Lower leg skin (tissue), 4 donors: ENCODE data around the gene PLD2. TPM values are rescaled to one million over a fixed set of nuclear protein-coding genes. Genes with fewer than 3 reads are reported as not detected.
A peak's percentile ranks its signal among the peaks of the same experiment; 100 is the strongest.

ENCODE experiments used
- DNase-seq, 2 donors: peaks; one replicate each; pipeline ENCODE4 v3.0.0-alpha.2; 2019; ENCODE audit warnings: low spot score in 2 of 2
- H3K4me3 ChIP-seq: fragments of 200-600 bp; sonication (generic); 2 replicates; pipeline ENCODE4 v1.5.1; 2017; ENCODE audit warnings: mild to moderate bottlenecking, low read depth; ENCODE audit not compliant: poor library complexity, severe bottlenecking
- CTCF ChIP-seq, 3 donors: fragments of 450-650 bp; IDR thresholded peaks; one replicate each; pipeline ENCODE4 v1.5.1; 2016; ENCODE audit warnings: antibody characterized with exemption in 3 of 3, mild to moderate bottlenecking in 3 of 3, moderate library complexity in 2 of 3
- POLR2A ChIP-seq, 2 donors: fragments of 450-650 bp; IDR thresholded peaks; one replicate each; pipeline ENCODE4 v1.6.1; 2016 to 2017; ENCODE audit warnings: antibody characterized with exemption in 2 of 2, mild to moderate bottlenecking in 1 of 2, moderate library complexity in 1 of 2
- WGBS, 2 donors: methylation state at CpG; one replicate each; pipeline ENCODE4 v1.1.5; 2018; 5-methylcytosine and 5-hydroxymethylcytosine counted together
- intact Hi-C: fragments of 100-400 bp; cut with DNase I; formaldehyde crosslinking; loops from one replicate; pipeline ENCODE4 v1.15.0; 2023; ENCODE audit warnings: low total_unique reads
- total RNA-seq, 4 donors: library from RNA; depleted of rRNA; stranded (reverse); fragments of >200 nt; gene quantifications; one replicate each; pipeline ENCODE4 v1.1.0, GENCODE V29; 2016

Gene PLD2
- total RNA-seq, 4 donors from 2014 or later, result 40.1 to 78.8 (median 56.3) TPM

GRCh38 chr17:4833178-4833940, 26.4 kb downstream of the PLD2 start, which contains the start of gene MINK1:
MINK1 (plus strand) TSS chr17:4833340; CDS start chr17:4833584, 244 bp downstream.
- TF ChIP-seq CTCF (IDR thresholded peaks at IDR 0.05) (no peak), POLR2A (IDR thresholded peaks at IDR 0.05) (no peak)
- intact Hi-C loops, result no loop called here

GRCh38 chr17:4833941-4834680, 27.2 kb downstream of the PLD2 start:
- peak overlapping the region; percentile 78 for H3K4me3 ChIP-seq
- intact Hi-C loops, result no loop called here
- TF ChIP-seq CTCF (IDR thresholded peaks at IDR 0.05) (no peak), POLR2A (IDR thresholded peaks at IDR 0.05) (no peak)
- DNase-seq, result no peak
- 2 to 3% methylated on average over 15 of the region's 15 CpGs for WGBS, 2 donors

More at GRCh38 chr17:4833178-4833940, 26.4 kb downstream of the PLD2 start, which contains the start of gene MINK1:
- DNase-seq, result peak; percentile 80 to 96
- WGBS, 2 donors, result 0% methylated on average over 51 to 55 of the region's 91 CpGs
- H3K4me3 ChIP-seq, result peak within 1 kb of the TSS; percentile 78

GRCh38 chr17:4834681-4835020, 27.7 kb downstream of the PLD2 start:
- H3K4me3 ChIP-seq, result no peak overlapping the region
- intact Hi-C loops, result no loop called here
- no peak for DNase-seq
- WGBS, 2 donors, result 47 to 53% methylated on average over 4 of the region's 4 CpGs
- TF ChIP-seq POLR2A (IDR thresholded peaks at IDR 0.05) (no peak), CTCF (IDR thresholded peaks at IDR 0.05) (no peak)

GRCh38 chr17:4836221-4836620, 29.3 kb downstream of the PLD2 start:
- intact Hi-C loops, result no loop called here
- no peak for DNase-seq
- no peak overlapping the region for H3K4me3 ChIP-seq
- TF ChIP-seq POLR2A (IDR thresholded peaks at IDR 0.05) (no peak), CTCF (IDR thresholded peaks at IDR 0.05) (no peak)
- 73 to 79% methylated on average over 4 of the region's 4 CpGs for WGBS, 2 donors

GRCh38 chr17:4837471-4838308, 30.7 kb downstream of the PLD2 start:
- intact Hi-C loops, result no loop called here

More at GRCh38 chr17:4837471-4838308, 30.7 kb downstream of the PLD2 start:
- no peak for DNase-seq
- TF ChIP-seq CTCF (IDR thresholded peaks at IDR 0.05) (no peak), POLR2A (IDR thresholded peaks at IDR 0.05) (no peak)
- 39 to 41% methylated on average over 13 of the region's 13 CpGs for WGBS, 2 donors
- H3K4me3 ChIP-seq, result no peak overlapping the region
